ENCODE results near the gene ELK1. TPM values are rescaled to one million over a fixed set of nuclear protein-coding genes. Genes with fewer than 3 reads are reported as not detected.
A peak's percentile ranks its signal among the peaks of the same experiment; 100 is the strongest.

Gene ELK1
- total and polyA plus RNA-seq, 2 of the 4 experiments (the other 2 are of a cell fraction), result 10.0 to 24.3 TPM

DNA sequence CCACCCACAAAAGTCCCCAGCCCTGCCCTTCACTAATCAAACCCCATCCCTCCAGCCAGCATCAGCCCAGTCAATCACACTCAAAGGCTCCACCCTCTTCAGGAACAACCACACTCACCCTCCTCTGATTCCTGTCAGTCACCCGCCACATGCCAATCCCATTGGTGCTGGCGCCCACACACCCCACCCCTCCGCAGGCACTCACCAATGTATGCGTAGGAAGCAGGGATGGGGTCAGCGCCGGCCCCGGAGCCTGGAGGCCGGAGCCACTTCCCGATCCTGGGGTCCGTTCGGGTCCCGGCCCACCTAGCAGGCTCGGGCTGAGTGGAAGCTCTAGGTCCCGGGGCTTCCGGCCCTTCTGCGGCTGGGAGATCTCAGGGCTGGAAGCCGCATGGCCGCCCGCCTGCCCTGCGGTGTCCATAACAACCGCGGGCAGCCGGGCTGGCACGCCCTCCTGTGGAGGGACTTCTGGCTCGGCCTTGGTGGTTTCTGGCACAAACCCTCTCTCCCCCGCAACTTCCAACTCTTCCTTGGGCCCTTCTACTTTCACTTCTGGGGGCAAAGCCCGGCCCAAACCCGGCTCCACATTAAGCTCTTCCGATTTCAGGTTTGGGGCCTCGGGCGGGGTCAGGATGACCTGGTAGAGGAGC is 12.7 kb downstream of the ELK1 start:
- H3K4me1 ChIP-seq (ENCODE audit: control insufficient read depth, insufficient read depth, low read length), result no peaks in the 10 kb centered on the region
- ATAC-seq (ENCODE audit: low read depth) (no peak), DNase-seq (no peak)
- no peak overlapping the region for H3K4me3 ChIP-seq (ENCODE audit: insufficient read depth, low read depth, low read length)
- TF ChIP-seq SMC3 (IDR thresholded peaks at IDR 0.05; ENCODE audit: low read depth, low read length), result no peak
- TF ChIP-seq, protein P1, sequence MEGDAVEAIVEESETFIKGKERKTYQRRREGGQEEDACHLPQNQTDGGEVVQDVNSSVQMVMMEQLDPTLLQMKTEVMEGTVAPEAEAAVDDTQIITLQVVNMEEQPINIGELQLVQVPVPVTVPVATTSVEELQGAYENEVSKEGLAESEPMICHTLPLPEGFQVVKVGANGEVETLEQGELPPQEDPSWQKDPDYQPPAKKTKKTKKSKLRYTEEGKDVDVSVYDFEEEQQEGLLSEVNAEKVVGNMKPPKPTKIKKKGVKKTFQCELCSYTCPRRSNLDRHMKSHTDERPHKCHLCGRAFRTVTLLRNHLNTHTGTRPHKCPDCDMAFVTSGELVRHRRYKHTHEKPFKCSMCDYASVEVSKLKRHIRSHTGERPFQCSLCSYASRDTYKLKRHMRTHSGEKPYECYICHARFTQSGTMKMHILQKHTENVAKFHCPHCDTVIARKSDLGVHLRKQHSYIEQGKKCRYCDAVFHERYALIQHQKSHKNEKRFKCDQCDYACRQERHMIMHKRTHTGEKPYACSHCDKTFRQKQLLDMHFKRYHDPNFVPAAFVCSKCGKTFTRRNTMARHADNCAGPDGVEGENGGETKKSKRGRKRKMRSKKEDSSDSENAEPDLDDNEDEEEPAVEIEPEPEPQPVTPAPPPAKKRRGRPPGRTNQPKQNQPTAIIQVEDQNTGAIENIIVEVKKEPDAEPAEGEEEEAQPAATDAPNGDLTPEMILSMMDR (conservative IDR thresholded peaks at IDR 0.05; ENCODE audit: low read depth, low read length), result no peak
- TF ChIP-seq CEBPB (IDR thresholded peaks at IDR 0.05; ENCODE audit: low read depth, low read length), result no peak
- no peak for TF ChIP-seq POLR2A (IDR thresholded peaks at IDR 0.05; ENCODE audit: low read depth, low read length)
- TF ChIP-seq FOS (IDR thresholded peaks at IDR 0.05; ENCODE audit: low read depth, low read length), result no peak
- no peak for TF ChIP-seq RCOR1 (IDR thresholded peaks at IDR 0.05; ENCODE audit: insufficient replicate concordance, low read length)
- no peak for TF ChIP-seq MAZ (IDR thresholded peaks at IDR 0.05; ENCODE audit: borderline replicate concordance, low read depth, low read length)
- TF ChIP-seq BHLHE40 (IDR thresholded peaks at IDR 0.05; ENCODE audit: low read depth, low read length), result no peak
- TF ChIP-seq, protein P2, sequence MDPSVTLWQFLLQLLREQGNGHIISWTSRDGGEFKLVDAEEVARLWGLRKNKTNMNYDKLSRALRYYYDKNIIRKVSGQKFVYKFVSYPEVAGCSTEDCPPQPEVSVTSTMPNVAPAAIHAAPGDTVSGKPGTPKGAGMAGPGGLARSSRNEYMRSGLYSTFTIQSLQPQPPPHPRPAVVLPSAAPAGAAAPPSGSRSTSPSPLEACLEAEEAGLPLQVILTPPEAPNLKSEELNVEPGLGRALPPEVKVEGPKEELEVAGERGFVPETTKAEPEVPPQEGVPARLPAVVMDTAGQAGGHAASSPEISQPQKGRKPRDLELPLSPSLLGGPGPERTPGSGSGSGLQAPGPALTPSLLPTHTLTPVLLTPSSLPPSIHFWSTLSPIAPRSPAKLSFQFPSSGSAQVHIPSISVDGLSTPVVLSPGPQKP (IDR thresholded peaks at IDR 0.05; ENCODE audit: borderline replicate concordance, low read depth, low read length), result no peak
- TF ChIP-seq, protein P3, sequence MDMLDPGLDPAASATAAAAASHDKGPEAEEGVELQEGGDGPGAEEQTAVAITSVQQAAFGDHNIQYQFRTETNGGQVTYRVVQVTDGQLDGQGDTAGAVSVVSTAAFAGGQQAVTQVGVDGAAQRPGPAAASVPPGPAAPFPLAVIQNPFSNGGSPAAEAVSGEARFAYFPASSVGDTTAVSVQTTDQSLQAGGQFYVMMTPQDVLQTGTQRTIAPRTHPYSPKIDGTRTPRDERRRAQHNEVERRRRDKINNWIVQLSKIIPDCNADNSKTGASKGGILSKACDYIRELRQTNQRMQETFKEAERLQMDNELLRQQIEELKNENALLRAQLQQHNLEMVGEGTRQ (IDR thresholded peaks at IDR 0.05; ENCODE audit: low read depth, low read length), result no peak
- TF ChIP-seq CHD1 (IDR thresholded peaks at IDR 0.05; ENCODE audit: low read depth, low read length), result no peak
- no peak for TF ChIP-seq RFX5 (IDR thresholded peaks at IDR 0.05; ENCODE audit: low read depth, low read length)
- no peak for TF ChIP-seq MXI1 (IDR thresholded peaks at IDR 0.05; ENCODE audit: borderline replicate concordance, low read depth, low read length)
- no peak for TF ChIP-seq MAFK (IDR thresholded peaks at IDR 0.05; ENCODE audit: low read depth, low read length)
- no peak for TF ChIP-seq RAD21 (IDR thresholded peaks at IDR 0.05; ENCODE audit: low read length)
- TF ChIP-seq NFE2L2 (IDR thresholded peaks at IDR 0.05; ENCODE audit: low read depth, low read length), result no peak
- H4K20me1 ChIP-seq (ENCODE audit: insufficient read depth, low read length), result no peaks in the 10 kb centered on the region; the same call in 1 of the 2 replicates
- in situ Hi-C loops (cut with MboI; ENCODE audit: low sequenced_read_pairs) (loop anchor here (25.0 kb wide), 1 partner anchor 425 kb away; the partner anchor contains the start of gene CDK16), dilution Hi-C loops (cut with HindIII; ENCODE audit: low sequenced_read_pairs, unreplicated experiment) (no loop called here), intact Hi-C loops (cut with micrococcal nuclease) (no loop called here)
- H3K23ac ChIP-seq (ENCODE audit: low read depth, low read length), result no peak overlapping the region
- H3K27ac ChIP-seq (ENCODE audit: insufficient read depth, low read length), result no peak overlapping the region
- H3K9ac ChIP-seq (ENCODE audit: low read depth, low read length), result no peak overlapping the region
- peaks cover 0 to 4% of the 10 kb centered on the region in 2 experiments; a peak in 2 of 4 replicates for H3K79me1 ChIP-seq (ENCODE audit: low read depth in 1 of 2, low read length in 2 of 2)
- WGBS, 2 experiments (ENCODE audit: extremely low coverage in 2 of 2, insufficient read length in 1 of 2), result 90% methylated on average over 6 of the region's 31 CpGs; no CpG with 5 or more reads in 1 of the 2 experiments
- no peak overlapping the region for H2BK120ac ChIP-seq (ENCODE audit: low read depth, low read length)
- no peak overlapping the region for H2BK5ac ChIP-seq (ENCODE audit: low read depth, low read length, poor library complexity, severe bottlenecking)
- ChIA-PET POLR2A (ENCODE audit: unreplicated experiment) (no interaction called here), CTCF (no interaction called here)
- H3K9me1 ChIP-seq (ENCODE audit: insufficient read depth, low read length), result no peaks in the 10 kb centered on the region
- H3K36me3 ChIP-seq (ENCODE audit: control insufficient read depth, insufficient read depth, low read length), result peaks cover 40% of the 10 kb centered on the region
- H3K14ac ChIP-seq (replicated peaks; ENCODE audit: low read depth, low read length), result no peak overlapping the region
- no peak overlapping the region for H4K91ac ChIP-seq (ENCODE audit: insufficient read depth, low read depth, low read length)
- H2AK9ac ChIP-seq (replicated peaks; ENCODE audit: low read depth, low read length, poor library complexity), result peak overlapping the region; percentile 19
- H2BK20ac ChIP-seq (ENCODE audit: low read depth, low read length), result no peak overlapping the region
- no peak overlapping the region for H2AK5ac ChIP-seq (ENCODE audit: low read depth, low read length)
- no peak overlapping the region for H3K4me2 ChIP-seq (ENCODE audit: low read depth, low read length)
- H3K18ac ChIP-seq (ENCODE audit: low read depth, low read length), result no peak overlapping the region
- H2AFZ ChIP-seq (replicated peaks; ENCODE audit: low read length, poor library complexity), result no peak overlapping the region
- H2BK15ac ChIP-seq (ENCODE audit: low read depth, low read length), result no peak overlapping the region
- no peak overlapping the region for H3K4ac ChIP-seq (ENCODE audit: low read depth, low read length)
- no peak overlapping the region for H4K8ac ChIP-seq (ENCODE audit: low read depth in 2 of 2, low read length in 2 of 2)
- H3K9me3 ChIP-seq (ENCODE audit: control insufficient read depth, insufficient read depth, low read length), result peaks cover 2% of the 10 kb centered on the region; the same call in 1 of the 2 replicates
- no peak overlapping the region for H4K5ac ChIP-seq (ENCODE audit: low read depth, low read length)
- BruUV-seq (replicated peaks), result no TSS peak
- no peak overlapping the region for H3K56ac ChIP-seq (ENCODE audit: extremely low read depth, insufficient read depth, low read length)
- H3K27me3 ChIP-seq (ENCODE audit: control insufficient read depth, insufficient read depth, low read length), result no peaks in the 10 kb centered on the region

Measured in IMR-90 (cell line).